Measurements from ENCODE around the gene DIAPH2. TPM values are rescaled to one million over a fixed set of nuclear protein-coding genes. Genes with fewer than 3 reads are reported as not detected.

The DIAPH2 gene
- total RNA-seq, 1 experiment from 2014 or later: 15.9 TPM

GRCh38 chrX:97011540-97011939, 326.9 kb downstream of the DIAPH2 start:
- Mint-ChIP-seq H3K27me3 (ENCODE audit: low read depth) (no peaks in the 10 kb centered on the region), H3K4me1 (peaks cover 8% of the 10 kb centered on the region; the same call in 1 of the 2 replicates), H3K4me3 (no peak overlapping the region), H3K27ac (no peak overlapping the region), H3K36me3 (no peaks in the 10 kb centered on the region), H3K9me3 (no peaks in the 10 kb centered on the region)
- ATAC-seq (no peak), DNase-seq (ENCODE audit: low spot score) (no peak)
- ChIA-PET CTCF (no interaction called here), POLR2A (no interaction called here)
- TF ChIP-seq SMAD4 (CRISPR knock-in tag; IDR thresholded peaks at IDR 0.05): no peak
- TF ChIP-seq ZNF121 (CRISPR knock-in tag; IDR thresholded peaks at IDR 0.05): no peak
- TF ChIP-seq RELA (CRISPR knock-in tag; IDR thresholded peaks at IDR 0.05; ENCODE audit: borderline replicate concordance): no peak
- TF ChIP-seq AR (CRISPR knock-in tag; IDR thresholded peaks at IDR 0.05): no peak
- TF ChIP-seq ELF4 (CRISPR knock-in tag; IDR thresholded peaks at IDR 0.05; ENCODE audit: low read depth): no peak

- ATAC-seq (no peak), DNase-seq (ENCODE audit: low spot score) (no peak)
- H3K27ac Mint-ChIP-seq: no peak overlapping the region
- H3K4me1 Mint-ChIP-seq: peaks cover 8% of the 10 kb centered on the region; the same call in 1 of the 2 replicates
- no peaks in the 10 kb centered on the region for H3K9me3 Mint-ChIP-seq
- TF ChIP-seq FOXJ3 (CRISPR knock-in tag; IDR thresholded peaks at IDR 0.05; ENCODE audit: borderline replicate concordance) (no peak), ZNF263 (CRISPR knock-in tag; IDR thresholded peaks at IDR 0.05; ENCODE audit: low read depth) (no peak), ZNF219 (CRISPR knock-in tag; IDR thresholded peaks at IDR 0.05; ENCODE audit: borderline replicate concordance) (no peak), TCF7 (CRISPR knock-in tag; IDR thresholded peaks at IDR 0.05; ENCODE audit: low read depth) (no peak), CBFB (CRISPR knock-in tag; IDR thresholded peaks at IDR 0.05; ENCODE audit: low read depth) (no peak), HMGA2 (CRISPR knock-in tag; IDR thresholded peaks at IDR 0.05) (no peak), TP53 (CRISPR knock-in tag; IDR thresholded peaks at IDR 0.05) (no peak), TEAD1 (CRISPR knock-in tag; IDR thresholded peaks at IDR 0.05) (no peak), JUN (CRISPR knock-in tag; IDR thresholded peaks at IDR 0.05) (no peak), ZNF317 (CRISPR knock-in tag; IDR thresholded peaks at IDR 0.05; ENCODE audit: borderline replicate concordance, low read depth) (no peak), USF1 (CRISPR knock-in tag; IDR thresholded peaks at IDR 0.05) (no peak)
- H3K36me3 Mint-ChIP-seq: no peaks in the 10 kb centered on the region
- POLR2A ChIA-PET: no interaction called here
- no peaks in the 10 kb centered on the region for H3K27me3 Mint-ChIP-seq (ENCODE audit: low read depth)
- H3K4me3 Mint-ChIP-seq: no peak overlapping the region
- CTCF ChIA-PET: interaction anchor here (0.6 kb wide), 1 partner anchor 446 kb away, joined by 3 read pairs; no protein-coding TSS in a partner anchor
Measured at GRCh38 chrX:97016106-97016505, 331.5 kb downstream of the DIAPH2 start.

- no peaks in the 10 kb centered on the region for H3K36me3 Mint-ChIP-seq
- no peaks in the 10 kb centered on the region for H3K9me3 Mint-ChIP-seq
- ChIA-PET POLR2A (no interaction called here), CTCF (interaction anchor here (0.6 to 1.1 kb wide), 2 partner anchors 76 to 299 kb away, joined by 3 read pairs; no protein-coding TSS in a partner anchor)
- no peak for ATAC-seq
- no peak overlapping the region for H3K27ac Mint-ChIP-seq
- H3K27me3 Mint-ChIP-seq (ENCODE audit: low read depth): no peaks in the 10 kb centered on the region
- TF ChIP-seq CTCF (IDR thresholded peaks at IDR 0.05) (no peak), JAZF1 (CRISPR knock-in tag; IDR thresholded peaks at IDR 0.05) (no peak), SMAD3 (CRISPR knock-in tag; IDR thresholded peaks at IDR 0.05; ENCODE audit: borderline replicate concordance) (no peak), NR1H2 (CRISPR knock-in tag; IDR thresholded peaks at IDR 0.05) (no peak)
- H3K4me1 Mint-ChIP-seq: peaks cover 3% of the 10 kb centered on the region
- H3K4me3 Mint-ChIP-seq: no peak overlapping the region
- DNase-seq (ENCODE audit: low spot score): no peak
Measured at GRCh38 chrX:97021680-97022079, 337.0 kb downstream of the DIAPH2 start.
